ENCODE results near the gene ADGB. TPM values are rescaled to one million over a fixed set of nuclear protein-coding genes. Genes with fewer than 3 reads are reported as not detected.

Gene ADGB
- total RNA-seq, 1 donor from 2014 or later: 6.2 TPM

DNA sequence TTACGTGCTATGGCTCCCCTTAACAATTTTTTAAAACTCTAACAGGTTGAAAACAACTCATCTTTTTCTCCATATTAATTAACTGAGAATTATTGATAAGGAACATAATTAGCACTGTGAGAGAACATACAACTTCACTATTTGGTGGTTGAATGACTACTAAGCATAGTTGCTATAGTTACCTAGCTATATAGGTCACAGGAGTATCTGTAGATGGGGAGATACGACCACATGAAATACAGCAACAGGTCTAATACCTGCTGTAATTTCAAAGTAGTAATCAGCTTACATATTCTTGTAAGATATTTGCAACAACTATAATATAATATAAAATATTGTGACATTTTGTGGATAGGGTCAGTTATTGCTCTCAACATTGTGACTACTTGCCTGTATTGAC lies 102.9 kb downstream of the ADGB start:
- intact Hi-C loops (cut with DNase I): no loop called here
- Histone ChIP-seq H3K9me3 (no peaks in the 10 kb centered on the region), H3K36me3 (no peaks in the 10 kb centered on the region), H3K27ac (no peak overlapping the region), H3K4me1 (no peaks in the 10 kb centered on the region), H3K27me3 (ENCODE audit: low read depth) (no peaks in the 10 kb centered on the region), H3K4me3 (no peak overlapping the region)
- ATAC-seq: no peak
- TF ChIP-seq, protein P1, sequence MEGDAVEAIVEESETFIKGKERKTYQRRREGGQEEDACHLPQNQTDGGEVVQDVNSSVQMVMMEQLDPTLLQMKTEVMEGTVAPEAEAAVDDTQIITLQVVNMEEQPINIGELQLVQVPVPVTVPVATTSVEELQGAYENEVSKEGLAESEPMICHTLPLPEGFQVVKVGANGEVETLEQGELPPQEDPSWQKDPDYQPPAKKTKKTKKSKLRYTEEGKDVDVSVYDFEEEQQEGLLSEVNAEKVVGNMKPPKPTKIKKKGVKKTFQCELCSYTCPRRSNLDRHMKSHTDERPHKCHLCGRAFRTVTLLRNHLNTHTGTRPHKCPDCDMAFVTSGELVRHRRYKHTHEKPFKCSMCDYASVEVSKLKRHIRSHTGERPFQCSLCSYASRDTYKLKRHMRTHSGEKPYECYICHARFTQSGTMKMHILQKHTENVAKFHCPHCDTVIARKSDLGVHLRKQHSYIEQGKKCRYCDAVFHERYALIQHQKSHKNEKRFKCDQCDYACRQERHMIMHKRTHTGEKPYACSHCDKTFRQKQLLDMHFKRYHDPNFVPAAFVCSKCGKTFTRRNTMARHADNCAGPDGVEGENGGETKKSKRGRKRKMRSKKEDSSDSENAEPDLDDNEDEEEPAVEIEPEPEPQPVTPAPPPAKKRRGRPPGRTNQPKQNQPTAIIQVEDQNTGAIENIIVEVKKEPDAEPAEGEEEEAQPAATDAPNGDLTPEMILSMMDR (IDR thresholded peaks at IDR 0.05): no peak
- no peak for DNase-seq

DNA sequence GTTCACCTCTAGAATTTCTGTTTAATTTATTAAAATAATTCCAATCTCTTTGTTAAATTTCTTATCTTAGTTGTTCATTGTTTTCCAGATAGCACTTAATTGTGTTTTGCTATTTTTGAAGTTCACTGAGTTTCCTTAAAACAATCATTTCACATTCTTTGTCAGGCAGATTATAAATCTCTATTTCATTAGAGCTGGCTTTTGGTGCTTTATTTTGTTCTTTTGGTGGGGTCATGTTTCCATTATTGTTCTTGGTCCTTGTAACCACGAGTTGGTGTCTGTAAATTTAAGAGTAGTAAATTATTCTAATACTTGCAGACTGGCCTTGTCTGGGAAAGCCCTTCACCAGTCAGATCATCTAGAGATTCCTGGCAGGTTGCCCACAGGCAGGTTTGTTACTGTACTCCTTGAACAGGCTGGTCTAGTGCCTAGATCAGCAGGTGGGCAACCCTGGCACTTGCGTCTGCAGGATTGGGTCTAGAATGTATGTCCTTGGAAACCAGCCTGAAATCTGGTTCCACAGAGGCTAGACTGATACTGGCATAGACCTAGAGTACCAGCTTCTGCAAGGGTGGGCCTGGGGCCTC lies 110.4 kb downstream of the ADGB start:
- DNase-seq (no peak), ATAC-seq (no peak)
- Histone ChIP-seq H3K9me3 (no peaks in the 10 kb centered on the region), H3K27ac (no peak overlapping the region), H3K4me3 (no peak overlapping the region), H3K4me1 (no peaks in the 10 kb centered on the region), H3K36me3 (no peaks in the 10 kb centered on the region), H3K27me3 (ENCODE audit: low read depth) (no peaks in the 10 kb centered on the region)
- TF ChIP-seq, protein P1 (IDR thresholded peaks at IDR 0.05): no peak
- intact Hi-C loops (cut with DNase I): no loop called here

GRCh38 chr6:146719387-146719786 lies 120.6 kb downstream of the ADGB start:
- no peaks in the 10 kb centered on the region for H3K36me3 ChIP-seq
- no peak for ATAC-seq
- TF ChIP-seq, protein P1 (IDR thresholded peaks at IDR 0.05): no peak
- H3K4me1 ChIP-seq: no peaks in the 10 kb centered on the region
- no peak overlapping the region for H3K4me3 ChIP-seq
- H3K9me3 ChIP-seq: no peaks in the 10 kb centered on the region
- DNase-seq: no peak
- no peaks in the 10 kb centered on the region for H3K27me3 ChIP-seq (ENCODE audit: low read depth)
- intact Hi-C loops (cut with DNase I): no loop called here
- H3K27ac ChIP-seq: no peak overlapping the region

DNA sequence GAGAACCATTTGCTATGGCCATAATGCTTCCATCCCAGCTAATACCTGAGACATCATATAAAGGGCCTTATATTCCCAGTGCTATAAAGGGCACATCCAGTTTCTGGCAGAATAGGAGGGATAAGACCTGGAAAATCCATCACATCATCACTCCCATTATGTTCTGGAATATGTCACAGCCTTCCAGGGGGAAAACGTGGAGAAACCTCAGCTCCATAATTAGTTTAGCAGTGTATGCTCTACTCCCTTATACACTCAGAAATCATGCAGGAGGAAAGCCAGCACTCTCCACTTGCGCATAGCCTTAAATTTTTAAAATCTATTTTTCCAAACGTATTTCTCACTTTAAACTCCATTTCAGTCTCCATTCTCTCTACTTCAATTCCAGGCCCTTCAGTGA lies 140.9 kb downstream of the ADGB start:
- TF ChIP-seq, protein P1 (IDR thresholded peaks at IDR 0.05): no peak
- H3K9me3 ChIP-seq: no peaks in the 10 kb centered on the region
- no peak overlapping the region for H3K4me3 ChIP-seq
- ATAC-seq (no peak), DNase-seq (no peak)
- H3K27me3 ChIP-seq (ENCODE audit: low read depth): no peaks in the 10 kb centered on the region
- intact Hi-C loops (cut with DNase I): no loop called here
- no peak overlapping the region for H3K27ac ChIP-seq
- H3K4me1 ChIP-seq: no peaks in the 10 kb centered on the region
- H3K36me3 ChIP-seq: no peaks in the 10 kb centered on the region

GRCh38 chr6:146741609-146742008 lies 142.8 kb downstream of the ADGB start:
- intact Hi-C loops (cut with DNase I): no loop called here
- H3K9me3 ChIP-seq: no peaks in the 10 kb centered on the region
- no peak overlapping the region for H3K4me3 ChIP-seq
- TF ChIP-seq, protein P1 (IDR thresholded peaks at IDR 0.05): no peak
- no peaks in the 10 kb centered on the region for H3K4me1 ChIP-seq
- H3K36me3 ChIP-seq: no peaks in the 10 kb centered on the region
- H3K27ac ChIP-seq: no peak overlapping the region
- DNase-seq: no peak
- ATAC-seq: no peak
- H3K27me3 ChIP-seq (ENCODE audit: low read depth): no peaks in the 10 kb centered on the region

Data from lower lobe of right lung (tissue), 2 donors.